IMR-90 (cell line): ENCODE results near the gene TUB. TPM values are rescaled to one million over a fixed set of nuclear protein-coding genes. Genes with fewer than 3 reads are reported as not detected.

Experiments used
- ATAC-seq: fragments of 200-7000 bp; cut with Tn5 transposase; 2 replicates; pipeline ENCODE4 v1.9.1; 2020; ENCODE audit warnings: low read depth, mild to moderate bottlenecking, moderate library complexity
- BruUV-seq: library from RNA; stranded (reverse); fragments of 400-500 nt; replicated peaks from 2 replicates; lab custom pipeline; 2021; lab: Mats Ljungman, UMichigan
- CTCF ChIA-PET: fragments of 300-600 bp; formaldehyde crosslinking; extraction: SDS; loops from one replicate; lab custom pipeline; 2021; ENCODE audit warnings: antibody characterized with exemption; lab: Yijun Ruan, JAX
- POLR2A ChIA-PET: fragments of 300-600 bp; sonication (Branson Sonifier 250); formaldehyde crosslinking; loops from one replicate; lab custom pipeline; 2022; ENCODE audit warnings: antibody characterized with exemption; ENCODE audit not compliant: unreplicated experiment; lab: Charles Lee
- DNase-seq: peaks from one replicate; pipeline ENCODE4 v3.0.0; 2013
- H2AFZ ChIP-seq: replicated peaks from 2 replicates; pipeline ENCODE3; 2013; ENCODE audit warnings: low read length, mild to moderate bottlenecking; ENCODE audit not compliant: poor library complexity
- H2AK5ac ChIP-seq: 2 replicates; pipeline ENCODE4 v1.6.1; 2013; ENCODE audit warnings: low read depth, low read length, inconsistent platforms
- H2AK9ac ChIP-seq: replicated peaks from 2 replicates; pipeline ENCODE3; 2013; ENCODE audit warnings: mild to moderate bottlenecking, low read depth, low read length, moderate library complexity; ENCODE audit not compliant: poor library complexity
- H2BK120ac ChIP-seq: 2 replicates; pipeline ENCODE4 v1.6.1; 2013; ENCODE audit warnings: low read depth, low read length, inconsistent platforms
- H2BK15ac ChIP-seq: 3 replicates; pipeline ENCODE4 v1.6.1; 2013; ENCODE audit warnings: low read depth, low read length, inconsistent platforms
- H2BK20ac ChIP-seq: 2 replicates; pipeline ENCODE4 v1.6.1; 2013; ENCODE audit warnings: low read depth, mild to moderate bottlenecking, inconsistent platforms, low read length, moderate library complexity
- H2BK5ac ChIP-seq: 2 replicates; pipeline ENCODE4 v1.6.1; 2013; ENCODE audit warnings: mild to moderate bottlenecking, low read depth, low read length, inconsistent platforms; ENCODE audit not compliant: poor library complexity, severe bottlenecking
- H3K14ac ChIP-seq: replicated peaks from 2 replicates; pipeline ENCODE4 v1.6.1; 2013; ENCODE audit warnings: low read depth, low read length, inconsistent platforms
- H3K18ac ChIP-seq: 2 replicates; pipeline ENCODE4 v1.6.1; 2013; ENCODE audit warnings: low read depth, low read length, control low read depth
- H3K23ac ChIP-seq: 2 replicates; pipeline ENCODE4 v1.6.1; 2013; ENCODE audit warnings: low read depth, low read length, inconsistent platforms
- H3K27ac ChIP-seq: 2 replicates; pipeline ENCODE4 v1.5.1; 2013; ENCODE audit warnings: mild to moderate bottlenecking, control low read depth, low read length; ENCODE audit not compliant: insufficient read depth
- H3K27me3 ChIP-seq: 2 replicates; pipeline ENCODE4 v1.6.1; 2013; ENCODE audit warnings: low read length; ENCODE audit not compliant: control insufficient read depth, insufficient read depth
- H3K36me3 ChIP-seq: 2 replicates; pipeline ENCODE4 v1.6.1; 2013; ENCODE audit warnings: low read length, mixed read lengths; ENCODE audit not compliant: control insufficient read depth, insufficient read depth
- H3K4ac ChIP-seq: 2 replicates; pipeline ENCODE4 v1.6.1; 2013; ENCODE audit warnings: low read depth, low read length, inconsistent platforms
- H3K4me1 ChIP-seq: 2 replicates; pipeline ENCODE4 v1.6.1; 2013; ENCODE audit warnings: low read length, mixed read lengths; ENCODE audit not compliant: control insufficient read depth, insufficient read depth
- H3K4me2 ChIP-seq: 2 replicates; pipeline ENCODE4 v1.6.1; 2013; ENCODE audit warnings: low read depth, mild to moderate bottlenecking, control low read depth, low read length, moderate library complexity
- H3K4me3 ChIP-seq: 2 replicates; pipeline ENCODE4 v1.5.1; 2013; ENCODE audit warnings: low read depth, mild to moderate bottlenecking, control low read depth, low read length, moderate library complexity; ENCODE audit not compliant: insufficient read depth
- H3K56ac ChIP-seq: 2 replicates; pipeline ENCODE4 v1.6.1; 2013; ENCODE audit warnings: low read length, inconsistent platforms; ENCODE audit not compliant: insufficient read depth; ENCODE audit errors: extremely low read depth
- H3K79me1 ChIP-seq, 2 experiments: 2 replicates each; pipeline ENCODE4 v1.6.1; 2013; ENCODE audit warnings: low read length in 2 of 2, inconsistent platforms in 1 of 2, low read depth in 1 of 2
- H3K9ac ChIP-seq: 2 replicates; pipeline ENCODE4 v1.6.1; 2013; ENCODE audit warnings: low read depth, low read length, control low read depth
- H3K9me1 ChIP-seq: 2 replicates; pipeline ENCODE4 v1.6.1; 2013; ENCODE audit warnings: low read length, inconsistent platforms; ENCODE audit not compliant: insufficient read depth
- H3K9me3 ChIP-seq: 2 replicates; pipeline ENCODE4 v1.6.1; 2013; ENCODE audit warnings: low read length; ENCODE audit not compliant: control insufficient read depth, insufficient read depth
- H4K20me1 ChIP-seq: 2 replicates; pipeline ENCODE4 v1.6.1; 2013; ENCODE audit warnings: low read length, inconsistent platforms; ENCODE audit not compliant: insufficient read depth
- H4K5ac ChIP-seq: 2 replicates; pipeline ENCODE4 v1.6.1; 2013; ENCODE audit warnings: mild to moderate bottlenecking, low read depth, low read length, control low read depth
- H4K8ac ChIP-seq, 2 experiments: 2 replicates each; pipeline ENCODE4 v1.6.1; 2013; ENCODE audit warnings: low read depth in 2 of 2, low read length in 2 of 2, control low read depth in 1 of 2, inconsistent platforms in 1 of 2
- H4K91ac ChIP-seq: 2 replicates; pipeline ENCODE4 v1.6.1; 2013; ENCODE audit warnings: low read depth, low read length, inconsistent platforms; ENCODE audit not compliant: insufficient read depth
- CEBPB ChIP-seq: IDR thresholded peaks from 2 replicates; pipeline ENCODE4 v1.6.1; 2012; ENCODE audit warnings: low read depth, low read length, improper control_type of control experiment
- FOS ChIP-seq: fragments of 150-350 bp; IDR thresholded peaks from 2 replicates; pipeline ENCODE4 v1.6.1; 2016; ENCODE audit warnings: low read depth, low read length
- MAFK ChIP-seq: IDR thresholded peaks from 2 replicates; pipeline ENCODE4 v1.6.1; 2012; ENCODE audit warnings: low read depth, low read length, improper control_type of control experiment
- MXI1 ChIP-seq: IDR thresholded peaks from 2 replicates; pipeline ENCODE4 v1.6.1; 2012; ENCODE audit warnings: low read depth, mild to moderate bottlenecking, low read length, moderate library complexity, borderline replicate concordance
- RCOR1 ChIP-seq: IDR thresholded peaks from 2 replicates; pipeline ENCODE4 v1.6.1; 2012; ENCODE audit warnings: mild to moderate bottlenecking, low read length, improper control_type of control experiment; ENCODE audit not compliant: insufficient replicate concordance
- RFX5 ChIP-seq: IDR thresholded peaks from 2 replicates; pipeline ENCODE4 v1.8.0; 2012; ENCODE audit warnings: low read depth, mild to moderate bottlenecking, low read length, moderate library complexity
- WGBS, 2 experiments: methylation state at CpG; one replicate each; pipeline versions ENCODE4 v1.1.5 to v1.1.7; 2013; ENCODE audit warnings: missing lambda C conversion rate in 2 of 2; ENCODE audit not compliant: insufficient read length in 1 of 2; ENCODE audit errors: extremely low coverage in 2 of 2; 5-methylcytosine and 5-hydroxymethylcytosine counted together
- dilution Hi-C: fragments of 300-500 bp; cut with HindIII; formaldehyde crosslinking; loops from one replicate; pipeline ENCODE4 v1.14.3; 2018; ENCODE audit warnings: low sequenced_read_pairs; ENCODE audit not compliant: unreplicated experiment
- in situ Hi-C: fragments of 300-500 bp; cut with MboI; formaldehyde crosslinking; loops from 3 replicates; pipeline ENCODE4 v1.14.3; 2019; ENCODE audit warnings: low sequenced_read_pairs, inconsistent platforms, mixed read lengths
- intact Hi-C: fragments of 100-400 bp; cut with micrococcal nuclease; formaldehyde crosslinking; loops from 2 replicates; pipeline ENCODE4 v1.10.0; 2022
- polyA plus RNA-seq, 3 experiments: library from polyadenylated mRNA; depleted of rRNA; stranded (reverse); fragments of >200 nt; gene quantifications; 2 replicates each; pipeline ENCODE4 v1.2.3, GENCODE V29; 2012; ENCODE audit warnings: low replicate concordance in 1 of 3
- total RNA-seq: library from RNA; depleted of rRNA; stranded (reverse); fragments of >200 nt; gene quantifications from 2 replicates; pipeline ENCODE4 v1.2.3, GENCODE V29; 2012
- TF ChIP-seq, protein P1 (sequence below): fragments of 150-350 bp; IDR thresholded peaks from 2 replicates; pipeline ENCODE4 v1.6.1; 2016; ENCODE audit warnings: low read depth, mild to moderate bottlenecking, low read length, moderate library complexity, borderline replicate concordance

TUB gene
- total and polyA plus RNA-seq, 2 of the 4 experiments (the other 2 are of a cell fraction) = 11.8 to 12.9 TPM

DNA sequence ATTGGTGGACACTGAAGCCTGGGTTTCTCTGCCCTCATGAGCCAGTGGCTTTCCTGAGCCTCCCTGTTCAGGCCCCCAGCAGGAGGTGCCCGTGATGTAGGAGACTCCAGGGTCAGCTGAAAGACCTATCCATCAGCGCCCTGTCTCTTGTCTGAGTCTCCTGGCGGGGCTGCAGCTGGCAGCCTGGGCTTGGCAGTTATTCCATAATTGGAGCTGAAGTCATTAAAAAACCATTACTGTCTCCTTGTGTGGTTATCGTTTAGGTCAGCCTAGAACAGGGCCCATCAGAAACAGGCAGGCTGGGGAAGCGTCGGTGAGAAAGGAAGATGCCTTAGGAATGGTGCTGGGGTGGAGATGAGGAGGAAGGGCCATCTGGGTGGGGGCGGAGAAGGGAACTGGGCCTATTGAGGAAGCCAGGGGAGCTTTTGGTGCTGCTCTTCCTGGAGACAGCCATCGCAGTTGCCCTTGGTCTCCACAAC lies 5.0 kb downstream of the TUB start:
- Histone ChIP-seq H3K27ac (no peak overlapping the region), H2AFZ (no peak overlapping the region), H4K20me1 (peaks cover 44% of the 10 kb centered on the region; the same call in 1 of the 2 replicates), H2BK5ac (no peak overlapping the region), H2BK120ac (no peak overlapping the region), H3K9me1 (peaks cover 5% of the 10 kb centered on the region; the same call in 1 of the 2 replicates), H4K5ac (no peak overlapping the region), H3K9ac (no peak overlapping the region), H3K4ac (no peak overlapping the region), H3K4me3 (no peak overlapping the region), H3K79me1 (peaks cover 6 to 37% of the 10 kb centered on the region in 2 experiments; a peak in 2 of 4 replicates), H2AK5ac (no peak overlapping the region), H3K4me2 (no peak overlapping the region), H2BK15ac (no peak overlapping the region), H3K9me3 (no peaks in the 10 kb centered on the region), H3K4me1 (peaks cover 6% of the 10 kb centered on the region), H3K27me3 (no peaks in the 10 kb centered on the region), H3K14ac (no peak overlapping the region), H3K56ac (no peak overlapping the region), H3K36me3 (no peaks in the 10 kb centered on the region), H4K91ac (no peak overlapping the region), H2BK20ac (no peak overlapping the region), H3K18ac (no peak overlapping the region), H4K8ac (no peak overlapping the region), H3K23ac (no peak overlapping the region), H2AK9ac (no peak overlapping the region)
- no CpG with 5 or more reads among the region's 8 CpGs for WGBS, 2 experiments
- ATAC-seq (no peak), DNase-seq (peak; percentile 19)
- dilution Hi-C loops (no loop called here), intact Hi-C loops (no loop called here), in situ Hi-C loops (loop anchor here (25.0 kb wide), 1 partner anchor 399 kb away; no protein-coding TSS in a partner anchor)
- POLR2A ChIA-PET = no interaction called here
- BruUV-seq = no TSS peak
- CTCF ChIA-PET = interaction anchor here (1.2 to 3.6 kb wide), 2 partner anchors 53 to 80 kb away, joined by 6 to 11 read pairs; no protein-coding TSS in a partner anchor
- TF ChIP-seq MAFK = no peak
- TF ChIP-seq MXI1 = no peak
- TF ChIP-seq RCOR1 = no peak
- TF ChIP-seq CEBPB = no peak
- TF ChIP-seq FOS = no peak
- TF ChIP-seq RFX5 = no peak
- TF ChIP-seq, protein P1, sequence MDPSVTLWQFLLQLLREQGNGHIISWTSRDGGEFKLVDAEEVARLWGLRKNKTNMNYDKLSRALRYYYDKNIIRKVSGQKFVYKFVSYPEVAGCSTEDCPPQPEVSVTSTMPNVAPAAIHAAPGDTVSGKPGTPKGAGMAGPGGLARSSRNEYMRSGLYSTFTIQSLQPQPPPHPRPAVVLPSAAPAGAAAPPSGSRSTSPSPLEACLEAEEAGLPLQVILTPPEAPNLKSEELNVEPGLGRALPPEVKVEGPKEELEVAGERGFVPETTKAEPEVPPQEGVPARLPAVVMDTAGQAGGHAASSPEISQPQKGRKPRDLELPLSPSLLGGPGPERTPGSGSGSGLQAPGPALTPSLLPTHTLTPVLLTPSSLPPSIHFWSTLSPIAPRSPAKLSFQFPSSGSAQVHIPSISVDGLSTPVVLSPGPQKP = no peak
